OCI-LY1 (cell line): Measurements from ENCODE around the gene FAT3.

Source experiments
- H2AFZ ChIP-seq: fragments of 200-600 bp; sonication (generic), shearing (Covaris generic); 2 replicates; pipeline ENCODE4 v1.6.0; 2014; ENCODE audit warnings: antibody characterized with exemption, mild to moderate bottlenecking, low read length
- H3F3A ChIP-seq: fragments of 200-600 bp; sonication (generic), shearing (Covaris generic); 2 replicates; pipeline ENCODE4 v1.6.0; 2014; ENCODE audit warnings: mild to moderate bottlenecking, antibody characterized with exemption, low read length, moderate library complexity; ENCODE audit not compliant: insufficient read depth
- H3K27ac ChIP-seq: fragments of 200-600 bp; sonication (generic); 2 replicates; pipeline ENCODE4 v1.5.1; 2014; ENCODE audit warnings: low read length, mixed run types, mild to moderate bottlenecking, low read depth; ENCODE audit not compliant: poor library complexity, severe bottlenecking
- H3K27me3 ChIP-seq: fragments of 200-600 bp; sonication (generic); 2 replicates; pipeline ENCODE4 v1.6.0; 2014; ENCODE audit warnings: antibody characterized with exemption, mild to moderate bottlenecking, low read length, moderate library complexity; ENCODE audit not compliant: insufficient read depth
- H3K36me3 ChIP-seq: fragments of 200-600 bp; sonication (generic); 2 replicates; pipeline ENCODE4 v1.6.1; 2014; ENCODE audit warnings: mild to moderate bottlenecking, antibody characterized with exemption, low read length, moderate library complexity, mixed read lengths; ENCODE audit not compliant: insufficient read depth
- H3K4me1 ChIP-seq: fragments of 200-600 bp; sonication (generic); 2 replicates; pipeline ENCODE4 v1.5.1; 2014; ENCODE audit warnings: mild to moderate bottlenecking, low read length, moderate library complexity; ENCODE audit not compliant: insufficient read depth, severe bottlenecking
- H3K4me2 ChIP-seq: fragments of 200-600 bp; sonication (generic), shearing (Covaris generic); 2 replicates; pipeline ENCODE4 v1.6.1; 2014; ENCODE audit warnings: low read length
- H3K4me3 ChIP-seq: fragments of 200-600 bp; sonication (generic); 2 replicates; pipeline ENCODE4 v1.5.1; 2014; ENCODE audit warnings: low read length, low read depth, mild to moderate bottlenecking, mixed read lengths; ENCODE audit not compliant: poor library complexity, severe bottlenecking
- H3K79me2 ChIP-seq: fragments of 200-600 bp; shearing (Covaris generic); 2 replicates; pipeline ENCODE4 v1.6.1; 2016; ENCODE audit warnings: mixed run types, low read length, mixed read lengths; ENCODE audit not compliant: insufficient read depth
- H3K9ac ChIP-seq: fragments of 200-600 bp; sonication (generic), shearing (Covaris generic); 2 replicates; pipeline ENCODE4 v1.6.1; 2014; ENCODE audit warnings: mild to moderate bottlenecking, low read length, mixed read lengths
- H3K9me2 ChIP-seq: fragments of 200-600 bp; sonication (generic), shearing (Covaris generic); 2 replicates; pipeline ENCODE4 v1.6.1; 2014; ENCODE audit warnings: low read depth, mild to moderate bottlenecking, low read length, mixed read lengths
- H3K9me3 ChIP-seq: fragments of 200-600 bp; shearing (Covaris generic); 2 replicates; pipeline ENCODE4 v1.6.1; 2014; ENCODE audit warnings: low read length, mixed read lengths
- H4K20me1 ChIP-seq: fragments of 200-600 bp; sonication (generic), shearing (Covaris generic); 2 replicates; pipeline ENCODE4 v1.6.0; 2016; ENCODE audit warnings: mild to moderate bottlenecking, low read length; ENCODE audit not compliant: insufficient read depth
- EZH2 ChIP-seq: fragments of 200-600 bp; sonication (generic), shearing (Covaris generic); IDR thresholded peaks from 2 replicates; pipeline ENCODE4 v1.8.0; 2017; ENCODE audit warnings: borderline replicate concordance, mixed run types, mild to moderate bottlenecking, antibody characterized with exemption, low read length, moderate library complexity, mixed read lengths
- TF ChIP-seq, protein P1 (sequence below): fragments of 200-600 bp; sonication (generic), shearing (Covaris generic); IDR thresholded peaks from 2 replicates; pipeline ENCODE4 v1.5.1; 2017; ENCODE audit warnings: mild to moderate bottlenecking, antibody characterized with exemption, low read length, moderate library complexity, mixed read lengths

The FAT3 gene

GRCh38 chr11:92224407-92225124 is at the start of gene FAT3:
FAT3 (plus strand) TSS chr11:92224818; CDS start chr11:92352113, 127,295 bp downstream.
- H3K79me2 ChIP-seq, result no peaks in the 10 kb centered on the region

GRCh38 chr11:92179017-92179670 is 45.5 kb upstream of the FAT3 start:
- Histone ChIP-seq H2AFZ (no peak overlapping the region), H3K27ac (no peak overlapping the region), H3K4me1 (no peaks in the 10 kb centered on the region), H3K4me2 (no peak overlapping the region), H3K27me3 (no peaks in the 10 kb centered on the region), H3K79me2 (no peaks in the 10 kb centered on the region), H3F3A (no peaks in the 10 kb centered on the region), H3K9ac (no peak overlapping the region), H3K9me3 (no peaks in the 10 kb centered on the region), H3K9me2 (no peaks in the 10 kb centered on the region), H4K20me1 (no peaks in the 10 kb centered on the region), H3K4me3 (no peak overlapping the region), H3K36me3 (no peaks in the 10 kb centered on the region)
- TF ChIP-seq EZH2, result no peak
- TF ChIP-seq, protein P1, sequence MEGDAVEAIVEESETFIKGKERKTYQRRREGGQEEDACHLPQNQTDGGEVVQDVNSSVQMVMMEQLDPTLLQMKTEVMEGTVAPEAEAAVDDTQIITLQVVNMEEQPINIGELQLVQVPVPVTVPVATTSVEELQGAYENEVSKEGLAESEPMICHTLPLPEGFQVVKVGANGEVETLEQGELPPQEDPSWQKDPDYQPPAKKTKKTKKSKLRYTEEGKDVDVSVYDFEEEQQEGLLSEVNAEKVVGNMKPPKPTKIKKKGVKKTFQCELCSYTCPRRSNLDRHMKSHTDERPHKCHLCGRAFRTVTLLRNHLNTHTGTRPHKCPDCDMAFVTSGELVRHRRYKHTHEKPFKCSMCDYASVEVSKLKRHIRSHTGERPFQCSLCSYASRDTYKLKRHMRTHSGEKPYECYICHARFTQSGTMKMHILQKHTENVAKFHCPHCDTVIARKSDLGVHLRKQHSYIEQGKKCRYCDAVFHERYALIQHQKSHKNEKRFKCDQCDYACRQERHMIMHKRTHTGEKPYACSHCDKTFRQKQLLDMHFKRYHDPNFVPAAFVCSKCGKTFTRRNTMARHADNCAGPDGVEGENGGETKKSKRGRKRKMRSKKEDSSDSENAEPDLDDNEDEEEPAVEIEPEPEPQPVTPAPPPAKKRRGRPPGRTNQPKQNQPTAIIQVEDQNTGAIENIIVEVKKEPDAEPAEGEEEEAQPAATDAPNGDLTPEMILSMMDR, result no peak

More at GRCh38 chr11:92224407-92225124, at the start of gene FAT3:
- H3K4me3 ChIP-seq, result no peak within 1 kb of the TSS
- H3K36me3 ChIP-seq, result no peaks in the 10 kb centered on the region
- no peaks in the 10 kb centered on the region for H3F3A ChIP-seq
- H3K4me1 ChIP-seq, result no peaks in the 10 kb centered on the region
- H3K9ac ChIP-seq, result no peak within 1 kb of the TSS
- no peak within 1 kb of the TSS for H2AFZ ChIP-seq
- no peak within 1 kb of the TSS for H3K4me2 ChIP-seq
- H3K9me2 ChIP-seq, result no peaks in the 10 kb centered on the region
- TF ChIP-seq EZH2, result no peak
- TF ChIP-seq, protein P1, result no peak
- H4K20me1 ChIP-seq, result no peaks in the 10 kb centered on the region
- no peaks in the 10 kb centered on the region for H3K27me3 ChIP-seq
- H3K9me3 ChIP-seq, result no peaks in the 10 kb centered on the region
- H3K27ac ChIP-seq, result no peak within 1 kb of the TSS

- no peaks in the 10 kb centered on the region for H3K79me2 ChIP-seq
- H4K20me1 ChIP-seq, result no peaks in the 10 kb centered on the region
- no peak overlapping the region for H3K9ac ChIP-seq
- TF ChIP-seq, protein P1, result no peak
- no peak for TF ChIP-seq EZH2
- no peaks in the 10 kb centered on the region for H3K4me1 ChIP-seq
- no peak overlapping the region for H3K4me2 ChIP-seq
- H3K27me3 ChIP-seq, result no peaks in the 10 kb centered on the region
- no peaks in the 10 kb centered on the region for H3K36me3 ChIP-seq
- no peaks in the 10 kb centered on the region for H3K9me2 ChIP-seq
- H3K9me3 ChIP-seq, result no peaks in the 10 kb centered on the region
- H3K27ac ChIP-seq, result no peak overlapping the region
- no peaks in the 10 kb centered on the region for H3F3A ChIP-seq
- no peak overlapping the region for H2AFZ ChIP-seq
- no peak overlapping the region for H3K4me3 ChIP-seq
Measured at GRCh38 chr11:92180226-92180625, 44.4 kb upstream of the FAT3 start.
